DLD1 (cell line): ENCODE results near the gene ZMYM4.
"Not testable (repeated sequence)": the region's sequence is repeated elsewhere in the genome, so short reads cannot be mapped to it uniquely, and the experiment has no call there.

Experiments
- in situ Hi-C: cut with HindIII; loops from 2 replicates; pipeline ENCODE4 v1.10.0; 2017; ENCODE audit warnings: low sequenced_read_pairs

The ZMYM4 gene

DNA sequence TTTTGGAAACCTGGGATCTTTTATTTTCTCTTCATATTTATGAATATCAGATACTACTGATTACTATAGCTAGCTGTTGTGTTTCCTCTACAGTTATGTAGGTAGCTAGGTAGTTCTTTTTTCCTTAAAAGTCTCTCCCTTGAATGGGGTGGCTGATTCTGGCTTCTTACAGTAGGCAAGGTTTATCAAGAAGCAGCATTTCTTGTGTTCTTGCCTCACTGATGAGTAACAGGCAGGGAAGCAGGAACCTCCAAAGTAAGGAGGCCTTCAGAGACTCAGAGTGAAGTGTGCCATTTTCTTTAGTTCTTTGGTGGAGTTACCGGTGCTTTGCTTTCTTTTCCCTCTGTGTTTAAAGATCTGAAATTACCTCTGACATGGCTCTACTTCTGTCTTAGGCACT, 56.0 kb downstream of the ZMYM4 start:
- in situ Hi-C loops = no loop called here

DNA sequence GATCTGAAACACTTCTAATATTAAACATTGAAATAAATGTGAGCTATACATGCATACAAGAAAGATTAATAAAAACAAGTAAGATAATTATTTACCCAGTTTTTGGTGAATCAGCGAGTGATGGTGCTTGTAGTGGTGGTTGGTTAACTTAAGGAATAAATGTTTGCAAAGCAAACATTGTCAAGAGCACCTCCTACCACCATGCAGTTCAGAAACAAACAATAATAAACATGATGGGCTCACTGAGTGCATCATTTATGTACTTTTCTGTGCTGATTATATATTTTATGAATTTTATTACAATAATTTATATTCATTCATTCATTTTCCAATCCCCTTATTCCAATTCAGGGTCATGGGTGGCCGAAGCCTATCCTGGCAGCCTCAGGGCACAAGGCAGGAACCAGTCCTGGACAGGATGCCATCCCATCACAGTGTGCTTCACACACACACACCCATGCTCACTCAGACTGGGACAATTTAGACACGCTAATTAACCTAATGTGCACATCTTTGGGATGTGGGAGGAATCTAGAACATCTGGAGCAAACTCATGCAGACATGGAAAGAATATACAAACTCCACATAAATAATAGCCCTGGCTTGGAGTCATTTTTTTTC, 57.8 kb downstream of the ZMYM4 start:
- in situ Hi-C loops = no loop called here

DNA sequence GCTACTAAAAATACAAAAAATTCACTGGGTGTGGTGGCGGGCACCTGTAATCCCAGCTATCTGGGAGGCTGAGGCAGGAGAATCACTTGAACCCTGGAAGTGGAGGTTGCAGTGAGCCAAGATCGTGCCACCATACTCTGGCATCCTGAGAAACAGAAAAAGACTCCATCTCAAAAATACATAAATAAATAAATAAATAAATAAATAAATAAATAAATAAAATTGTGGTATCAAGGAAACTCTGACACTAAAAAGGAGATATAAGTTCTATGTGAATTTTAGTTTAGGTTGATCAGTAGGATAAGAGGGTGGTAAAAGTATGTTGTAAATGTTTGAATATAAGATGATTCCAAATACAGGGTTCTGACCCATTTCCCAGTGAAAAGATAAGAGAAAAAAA, 63.1 kb downstream of the ZMYM4 start:
- in situ Hi-C loops = not testable (repeated sequence)

DNA sequence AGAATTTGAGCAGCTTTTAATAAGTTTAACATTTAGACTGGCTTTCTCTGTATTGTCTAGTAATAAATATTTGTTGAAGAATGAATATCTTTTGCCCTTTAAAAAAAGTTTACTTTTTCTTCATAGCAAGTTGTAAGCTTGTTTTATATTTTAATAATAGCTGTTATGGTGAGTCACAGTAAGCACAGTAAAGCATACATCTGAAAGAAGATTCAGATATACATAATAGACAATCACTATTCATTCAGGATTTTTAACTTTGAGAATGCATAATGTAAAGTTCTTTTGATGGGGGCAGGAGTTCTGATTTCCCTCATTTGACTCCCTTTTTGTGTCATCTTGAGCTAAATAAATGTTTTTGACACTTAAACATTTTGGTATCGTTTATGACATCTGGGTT, 66.0 kb downstream of the ZMYM4 start:
- in situ Hi-C loops = no loop called here

DNA sequence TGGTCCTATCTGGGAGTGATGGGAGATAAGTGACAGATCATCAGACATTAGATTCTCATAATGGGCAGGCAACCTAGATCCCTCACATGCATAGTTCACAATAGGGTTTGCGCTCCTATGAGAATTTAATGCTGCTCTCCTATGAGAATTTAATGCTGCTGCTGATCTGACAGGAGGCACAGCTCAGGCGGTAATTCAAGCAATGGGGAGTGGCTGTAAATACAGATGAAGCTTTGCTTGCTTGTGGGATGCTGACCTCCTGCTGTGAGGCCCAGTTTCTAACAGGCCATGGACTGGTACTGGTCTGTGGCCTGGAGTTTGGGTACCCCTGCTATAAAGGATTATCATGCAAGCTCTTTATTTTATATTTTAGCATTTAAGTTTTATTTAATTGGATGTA, 72.0 kb downstream of the ZMYM4 start:
- in situ Hi-C loops = no loop called here

DNA sequence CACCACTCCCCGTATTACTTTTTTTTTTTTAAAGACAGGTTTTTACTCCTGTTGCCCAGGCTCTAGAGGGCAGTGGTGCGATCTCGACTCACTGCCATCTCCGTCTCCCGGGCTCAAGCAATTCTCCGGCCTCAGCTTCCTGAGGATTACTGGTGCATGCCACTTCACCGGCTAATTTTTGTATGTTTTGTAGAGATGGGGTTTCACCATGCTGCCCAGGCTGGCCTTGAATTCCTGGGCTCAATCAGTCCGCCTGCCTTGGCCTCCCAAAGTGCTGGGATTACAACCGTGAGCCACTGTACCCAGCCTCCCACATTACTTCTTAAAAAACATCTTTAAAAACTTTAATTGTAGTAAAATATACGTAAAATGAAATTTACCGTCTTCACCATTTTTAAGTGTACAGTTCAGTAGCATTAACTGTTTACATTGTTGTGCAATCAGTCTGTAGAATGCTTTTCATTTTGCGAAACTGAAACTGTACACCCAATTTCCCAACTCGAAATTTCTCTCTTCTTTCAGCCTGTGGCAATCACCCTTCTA, 77.0 kb downstream of the ZMYM4 start:
- in situ Hi-C loops = no loop called here

DNA sequence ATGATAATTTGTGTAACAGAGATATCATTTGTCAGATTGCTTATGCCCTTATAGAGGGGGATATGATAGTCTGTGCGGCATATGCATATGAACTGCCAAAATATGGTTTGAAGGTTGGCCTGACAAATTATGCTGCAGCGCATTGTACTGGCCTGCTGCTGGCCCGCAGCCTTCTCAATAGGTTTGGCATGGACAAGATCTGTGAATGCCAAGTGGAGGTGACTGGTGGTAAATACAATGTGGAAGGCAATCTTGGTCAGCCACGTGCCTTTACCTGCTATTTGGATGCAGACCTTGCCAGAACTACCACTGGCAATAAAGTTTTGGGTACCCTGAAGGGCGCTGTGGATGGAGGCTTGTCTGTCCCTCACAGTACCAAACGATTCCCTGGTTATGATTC, 82.4 kb downstream of the ZMYM4 start:
- in situ Hi-C loops = no loop called here

DNA sequence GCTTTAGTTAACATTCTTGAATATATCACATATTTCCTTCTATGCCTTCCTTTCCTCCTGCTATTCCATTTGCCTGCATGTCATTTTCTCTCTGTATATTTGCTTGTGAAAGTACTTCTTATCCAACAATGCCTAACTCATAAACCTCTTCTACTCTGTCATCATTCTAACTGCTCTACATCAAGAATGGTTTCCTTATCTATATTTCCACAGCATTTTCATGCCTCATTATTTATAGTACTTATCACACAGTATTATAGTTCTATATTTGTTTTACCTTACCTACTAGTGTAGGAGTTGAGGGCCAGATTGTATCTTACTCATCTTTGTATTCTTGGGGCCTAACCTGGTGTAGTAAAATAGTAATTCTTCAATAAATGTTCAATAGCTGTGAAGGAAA, 91.5 kb downstream of the ZMYM4 start:
- in situ Hi-C loops = no loop called here

DNA sequence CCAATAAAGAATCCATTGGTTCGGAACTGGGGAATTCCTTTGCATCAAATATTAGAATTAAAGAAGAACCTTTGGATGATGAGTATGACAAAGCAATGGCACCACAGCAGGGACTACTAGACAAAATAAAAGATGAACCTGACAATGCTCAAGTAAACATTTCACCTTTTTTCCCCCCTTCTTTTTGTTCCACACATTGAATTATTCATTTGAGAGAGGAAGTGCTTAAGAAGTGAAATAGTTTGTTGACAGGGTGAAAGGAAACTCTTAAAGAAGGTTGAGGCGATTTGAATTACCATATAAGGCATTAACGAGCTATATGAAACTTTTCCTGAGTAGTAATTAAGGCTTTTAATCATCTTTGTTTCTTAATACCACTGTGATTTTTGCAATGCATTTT, 93.1 kb downstream of the ZMYM4 start:
- in situ Hi-C loops = no loop called here

DNA sequence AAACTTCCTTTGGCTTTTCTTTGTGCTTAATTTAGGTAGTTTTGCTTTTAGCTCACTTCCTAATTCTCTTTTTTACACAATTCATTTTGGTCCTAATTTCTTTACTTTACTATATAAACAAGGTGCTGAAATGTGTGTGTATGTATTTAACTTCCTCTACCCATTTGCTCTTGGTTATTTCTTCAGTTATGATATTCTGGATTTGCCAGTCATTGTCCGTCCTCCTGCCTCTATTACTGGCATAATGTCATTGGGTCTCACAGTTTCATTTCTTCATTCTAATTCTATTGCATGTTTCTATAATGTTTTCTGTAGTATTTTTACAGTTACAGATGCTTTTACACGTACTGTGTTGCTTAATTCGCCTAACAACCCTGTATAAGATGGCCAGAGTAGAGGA, 96.2 kb downstream of the ZMYM4 start:
- in situ Hi-C loops = no loop called here

DNA sequence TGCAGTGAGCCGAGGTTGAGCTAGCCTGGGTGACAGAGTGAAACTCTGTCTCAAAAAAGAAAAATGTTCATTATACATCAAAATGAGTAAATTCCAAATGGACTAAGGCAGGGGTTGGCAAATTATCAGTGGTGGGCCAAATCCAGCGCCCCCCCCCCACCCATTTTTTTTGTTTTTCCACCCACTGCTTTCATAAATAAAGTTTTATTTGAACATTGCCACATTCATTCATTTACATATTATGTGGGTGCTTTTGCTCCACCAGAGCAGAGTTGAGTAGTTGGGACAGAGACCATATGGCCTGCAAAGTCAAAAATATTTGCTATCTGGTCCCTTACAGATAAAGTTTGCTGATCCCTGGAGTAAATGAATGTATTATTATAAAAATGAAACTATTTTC, 99.4 kb downstream of the ZMYM4 start:
- in situ Hi-C loops = no loop called here

DNA sequence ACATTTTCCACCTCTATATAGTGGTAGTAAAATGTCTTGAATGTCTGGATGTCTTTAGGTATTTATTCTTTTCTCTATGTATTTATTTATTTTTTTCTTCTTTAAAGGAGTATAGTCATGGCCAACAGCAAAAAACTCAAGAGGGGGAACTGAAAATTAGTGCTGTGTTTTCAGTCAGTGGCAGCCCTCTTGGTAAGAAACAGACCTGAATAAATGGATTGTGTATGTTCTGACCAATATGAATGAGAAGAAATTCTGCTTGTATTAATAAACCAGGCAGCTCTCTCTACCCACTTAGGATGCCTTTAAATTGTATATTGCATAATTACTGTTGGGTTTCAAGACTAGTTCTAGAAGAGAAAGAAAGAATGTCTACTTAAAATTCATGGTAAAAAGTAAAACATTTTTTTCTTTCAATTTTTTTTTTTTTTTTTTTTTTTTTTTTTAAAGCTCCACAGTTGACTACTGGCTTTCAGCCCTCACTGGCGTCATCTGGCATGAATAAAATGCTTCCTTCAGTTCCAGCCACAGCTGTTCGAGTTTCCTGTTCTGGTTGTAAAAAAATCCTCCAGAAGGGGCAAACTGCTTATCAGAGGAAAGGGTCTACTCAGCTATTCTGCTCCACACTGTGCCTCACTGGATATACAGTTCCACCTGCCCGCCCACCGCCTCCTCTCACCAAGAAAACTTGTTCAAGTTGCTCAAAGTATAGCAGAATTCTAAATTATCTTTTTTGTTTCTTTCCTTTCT, 101.6 kb downstream of the ZMYM4 start:
- in situ Hi-C loops = no loop called here

DNA sequence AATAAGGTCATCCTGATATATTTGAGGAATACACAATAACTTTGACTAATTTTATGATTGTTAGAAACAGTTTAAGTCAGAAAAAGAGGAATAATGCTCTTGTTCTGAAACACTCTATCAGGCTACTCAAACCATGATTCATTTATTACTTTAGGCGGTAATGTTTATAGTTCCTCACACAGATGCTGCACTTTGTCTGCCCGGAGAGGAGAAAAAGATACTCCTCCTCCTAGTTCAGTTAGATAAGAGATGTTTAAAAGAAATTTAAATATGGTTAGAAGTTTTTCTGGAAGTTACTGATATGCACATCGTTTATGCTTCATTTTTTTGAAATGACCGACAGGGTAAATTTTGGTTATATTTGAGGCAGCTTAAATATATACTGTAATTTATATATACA, 103.0 kb downstream of the ZMYM4 start:
- in situ Hi-C loops = no loop called here

DNA sequence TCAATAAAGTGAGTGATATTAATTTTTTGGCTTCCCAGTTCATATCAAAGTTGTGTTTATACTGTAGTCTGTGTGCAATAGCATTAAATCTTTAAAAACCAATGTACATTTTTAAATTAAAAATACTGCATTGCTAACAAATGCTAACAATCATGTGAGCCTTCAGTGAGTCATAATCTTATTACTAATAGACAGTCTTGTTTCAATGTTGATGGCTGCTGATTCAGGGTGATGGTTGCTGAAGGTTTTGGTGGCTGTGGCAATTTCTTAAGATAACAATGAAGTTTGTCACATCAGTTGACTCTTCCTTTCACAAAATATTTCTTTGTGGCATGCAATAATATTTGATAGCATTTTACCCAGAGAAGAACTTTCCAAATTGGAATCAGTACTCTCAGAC, 109.0 kb downstream of the ZMYM4 start:
- in situ Hi-C loops = no loop called here

DNA sequence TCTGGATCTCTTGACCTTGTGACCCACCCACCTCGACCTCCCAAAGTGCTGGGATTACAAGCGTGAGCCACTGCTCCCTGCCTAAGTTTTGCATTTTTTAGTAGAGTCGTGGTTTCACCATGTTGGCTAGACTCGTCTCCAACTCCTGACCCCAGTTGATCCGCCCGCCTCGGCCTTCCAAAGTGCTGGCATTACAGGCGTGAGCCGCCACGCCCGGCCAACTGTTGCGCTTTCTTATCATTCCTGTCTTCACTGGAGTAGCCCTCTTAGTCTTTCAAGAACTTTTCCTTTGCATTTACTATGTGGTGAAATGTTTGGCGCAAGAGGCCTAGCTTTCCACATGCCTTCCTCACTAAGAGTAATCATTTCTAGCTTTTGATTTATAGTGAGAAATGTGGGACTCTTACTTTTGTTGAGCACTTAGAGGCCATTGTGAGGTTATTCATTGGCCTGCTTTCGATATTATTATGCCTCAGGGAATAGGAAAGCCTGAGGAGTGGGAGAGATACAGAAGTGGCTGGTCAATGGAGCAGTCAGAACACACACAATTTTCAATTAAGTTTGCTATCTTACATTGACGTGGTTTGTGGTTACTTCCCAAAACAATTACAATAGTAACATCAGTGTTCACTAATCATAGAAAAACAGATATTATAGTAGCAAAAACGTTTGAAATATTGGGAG, 111.0 kb downstream of the ZMYM4 start:
- in situ Hi-C loops = no loop called here

DNA sequence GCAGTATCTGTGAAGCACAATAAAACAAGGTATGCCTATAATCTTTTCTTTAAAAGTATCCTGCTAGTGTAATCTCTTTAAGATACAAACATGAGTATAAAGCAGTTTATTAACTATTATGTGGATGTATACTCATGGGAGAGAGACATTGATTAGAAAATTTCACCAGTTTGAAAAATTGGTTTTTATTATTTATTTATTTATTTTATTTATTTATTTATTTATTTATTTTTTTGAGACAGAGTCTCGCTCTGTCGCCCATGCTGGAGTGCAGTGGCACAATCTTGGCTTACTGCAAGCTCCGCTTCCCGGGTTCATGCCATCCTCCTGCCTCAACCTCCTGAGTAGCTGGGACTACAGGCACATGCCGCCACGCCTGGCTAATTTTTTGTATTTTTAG, 111.6 kb downstream of the ZMYM4 start:
- in situ Hi-C loops = not testable (repeated sequence)

DNA sequence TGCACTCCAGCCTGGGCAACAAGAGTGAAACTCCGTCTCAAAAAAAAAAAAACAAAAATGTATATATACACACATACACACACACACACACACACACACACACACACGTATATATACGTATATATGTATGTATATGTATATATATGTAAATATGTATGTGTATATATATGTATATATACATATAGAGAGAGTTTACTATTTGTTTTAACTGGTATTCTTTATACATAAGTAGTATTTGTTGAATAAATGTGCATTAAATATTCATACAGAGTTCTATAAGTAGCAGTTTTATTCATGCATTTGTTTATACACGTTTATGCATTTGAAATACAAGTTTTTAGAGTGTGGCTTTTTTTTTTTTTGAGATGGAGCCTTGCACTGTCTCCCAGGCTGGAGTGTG, 113.6 kb downstream of the ZMYM4 start:
- in situ Hi-C loops = no loop called here

DNA sequence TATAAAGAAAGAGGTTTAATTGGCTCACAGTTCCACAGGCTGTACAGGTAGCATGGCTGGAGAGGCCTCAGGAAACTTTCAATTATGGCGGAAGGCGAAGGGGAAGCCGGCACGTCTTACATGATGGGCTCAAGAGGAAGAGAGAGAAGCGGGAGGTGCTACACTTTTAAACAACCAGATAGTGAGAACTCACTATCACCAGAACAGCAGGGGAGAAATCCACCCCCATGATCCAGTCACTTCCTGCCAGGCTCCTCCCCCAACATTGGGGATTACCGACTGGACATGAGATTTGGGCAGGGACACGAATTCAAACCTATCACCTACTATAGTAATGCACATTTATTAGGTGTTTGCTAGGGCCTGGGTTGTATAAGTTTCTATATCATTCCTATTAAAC, 117.8 kb downstream of the ZMYM4 start:
- in situ Hi-C loops = no loop called here

DNA sequence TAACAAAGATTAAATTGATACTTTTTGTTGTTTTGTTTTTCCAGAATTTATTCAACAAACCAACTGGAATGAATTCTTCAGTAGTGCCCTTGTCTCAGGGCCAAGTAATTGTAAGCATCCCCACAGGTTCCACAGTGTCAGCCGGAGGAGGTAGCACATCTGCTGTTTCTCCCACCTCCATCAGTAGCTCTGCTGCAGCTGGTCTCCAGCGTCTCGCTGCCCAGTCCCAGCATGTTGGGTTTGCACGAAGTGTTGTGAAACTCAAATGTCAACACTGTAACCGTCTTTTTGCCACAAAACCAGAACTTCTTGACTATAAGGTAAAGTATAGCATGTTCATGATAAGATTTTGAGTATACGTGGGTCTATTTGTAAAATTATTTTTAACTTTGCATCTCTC, 118.5 kb downstream of the ZMYM4 start:
- in situ Hi-C loops = no loop called here

DNA sequence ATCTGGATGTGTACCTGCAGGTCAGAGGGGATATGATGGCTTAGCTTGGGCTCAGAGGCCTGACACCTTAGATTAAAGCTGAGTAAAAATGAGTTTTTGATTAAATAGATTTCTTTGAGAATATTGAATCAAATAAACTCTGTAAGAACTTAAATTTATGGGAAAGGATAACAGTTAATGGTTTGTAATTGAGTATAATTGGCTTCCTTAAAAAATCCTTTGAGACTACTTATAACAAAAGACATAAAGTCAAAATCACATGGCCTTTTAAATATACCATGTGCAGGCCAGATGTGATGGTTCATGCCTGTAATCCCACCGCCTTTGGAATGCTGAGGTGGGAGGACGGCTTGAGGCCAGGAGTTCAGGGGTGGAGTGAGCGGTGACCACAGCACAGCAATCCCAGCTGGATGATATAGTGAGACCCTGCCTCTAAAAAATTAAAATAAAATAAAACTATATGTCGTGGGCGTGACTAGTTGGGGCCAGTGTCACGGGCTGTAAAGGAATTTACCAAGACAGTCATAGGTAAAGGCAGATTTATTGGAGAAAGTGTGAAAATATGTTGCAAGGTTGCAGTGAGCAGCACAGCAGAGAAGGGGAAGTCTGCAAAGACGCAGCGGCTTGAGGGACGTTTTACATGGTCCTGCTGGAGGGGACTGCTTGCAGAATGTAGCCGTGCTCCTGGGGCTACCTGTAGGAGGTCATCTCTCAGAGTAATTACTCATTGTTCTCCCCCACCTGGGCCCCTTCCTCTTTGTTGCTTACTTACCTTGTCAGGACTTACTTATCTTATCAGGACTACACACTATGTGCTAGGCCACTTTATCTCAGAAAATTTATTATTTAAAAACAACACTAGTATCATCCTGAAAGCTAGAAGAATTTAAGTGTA, 122.3 kb downstream of the ZMYM4 start:
- in situ Hi-C loops = no loop called here

DNA sequence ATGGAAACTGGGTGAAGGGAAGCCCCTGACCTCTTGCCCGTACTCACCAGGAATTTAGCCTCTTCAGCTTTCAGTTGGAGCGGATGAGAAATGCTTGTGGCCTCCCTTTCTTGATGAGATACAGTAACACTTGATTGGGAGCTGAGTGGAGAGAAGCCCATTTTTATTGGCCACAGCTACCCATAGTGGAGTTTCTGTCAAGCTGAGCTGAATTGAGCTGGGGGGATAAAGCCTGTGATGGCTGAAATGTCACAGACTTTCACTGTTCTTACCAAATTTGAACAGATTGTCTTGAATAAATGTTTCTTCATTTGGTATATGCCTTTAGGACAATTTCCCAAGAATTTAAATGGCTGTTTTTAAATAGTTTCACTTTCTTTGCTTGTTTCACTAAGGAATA, 125.9 kb downstream of the ZMYM4 start:
- in situ Hi-C loops = no loop called here
